Thoracic aorta (tissue), 2 donors: ENCODE results near the gene GOLGA2. TPM values are rescaled to one million over a fixed set of nuclear protein-coding genes. Genes with fewer than 3 reads are reported as not detected.

Experiments used
- ATAC-seq: fragments of 150-250 bp; one replicate; pipeline ENCODE4 v1.8.0; 2017; ENCODE audit warnings: low read depth; ENCODE audit not compliant: insufficient number of reproducible peaks, low FRiP score
- DNase-seq: peaks from one replicate; pipeline ENCODE4 v3.0.0-alpha.2; 2020; ENCODE audit warnings: low spot score
- H3K27ac ChIP-seq, 2 donors: fragments of 200-600 bp; sonication (generic); 1 replicate in 1 of 2; 2 replicates in 1 of 2; pipeline ENCODE4 v1.5.1; 2016; ENCODE audit warnings: mild to moderate bottlenecking in 2 of 2, moderate library complexity in 2 of 2
- H3K27me3 ChIP-seq: fragments of 200-600 bp; sonication (generic); replicated peaks from 2 replicates; pipeline ENCODE4 v1.6.0; 2016; ENCODE audit warnings: mild to moderate bottlenecking; ENCODE audit not compliant: insufficient read depth
- H3K36me3 ChIP-seq: fragments of 200-600 bp; sonication (generic); one replicate; pipeline ENCODE4 v1.5.1; 2016
- H3K4me1 ChIP-seq, 2 donors: fragments of 200-600 bp; sonication (generic); 1 replicate in 1 of 2; 2 replicates in 1 of 2; pipeline versions ENCODE4 v1.5.1 to v1.6.0; 2016; ENCODE audit warnings: low read depth in 2 of 2, mild to moderate bottlenecking in 1 of 2; ENCODE audit not compliant: control insufficient read depth in 1 of 2
- H3K4me3 ChIP-seq: fragments of 200-600 bp; sonication (generic); 2 replicates; pipeline ENCODE4 v1.5.1; 2016; ENCODE audit warnings: mild to moderate bottlenecking
- H3K9me3 ChIP-seq: fragments of 200-600 bp; sonication (generic); 2 replicates; pipeline ENCODE4 v1.5.1; 2016
- total RNA-seq, 2 donors: library from RNA; depleted of rRNA; stranded (reverse); fragments of >200 nt; gene quantifications; one replicate each; pipeline versions ENCODE4 v1.1.0 to v1.2.3, GENCODE V29; 2016
- TF ChIP-seq, protein P1 (sequence below): fragments of 200-600 bp; sonication (generic); IDR thresholded peaks from one replicate; pipeline ENCODE4 v1.5.1; 2019; ENCODE audit warnings: antibody characterized with exemption

GOLGA2 gene
- total RNA-seq, 2 donors from 2014 or later: 115 to 141 TPM

DNA sequence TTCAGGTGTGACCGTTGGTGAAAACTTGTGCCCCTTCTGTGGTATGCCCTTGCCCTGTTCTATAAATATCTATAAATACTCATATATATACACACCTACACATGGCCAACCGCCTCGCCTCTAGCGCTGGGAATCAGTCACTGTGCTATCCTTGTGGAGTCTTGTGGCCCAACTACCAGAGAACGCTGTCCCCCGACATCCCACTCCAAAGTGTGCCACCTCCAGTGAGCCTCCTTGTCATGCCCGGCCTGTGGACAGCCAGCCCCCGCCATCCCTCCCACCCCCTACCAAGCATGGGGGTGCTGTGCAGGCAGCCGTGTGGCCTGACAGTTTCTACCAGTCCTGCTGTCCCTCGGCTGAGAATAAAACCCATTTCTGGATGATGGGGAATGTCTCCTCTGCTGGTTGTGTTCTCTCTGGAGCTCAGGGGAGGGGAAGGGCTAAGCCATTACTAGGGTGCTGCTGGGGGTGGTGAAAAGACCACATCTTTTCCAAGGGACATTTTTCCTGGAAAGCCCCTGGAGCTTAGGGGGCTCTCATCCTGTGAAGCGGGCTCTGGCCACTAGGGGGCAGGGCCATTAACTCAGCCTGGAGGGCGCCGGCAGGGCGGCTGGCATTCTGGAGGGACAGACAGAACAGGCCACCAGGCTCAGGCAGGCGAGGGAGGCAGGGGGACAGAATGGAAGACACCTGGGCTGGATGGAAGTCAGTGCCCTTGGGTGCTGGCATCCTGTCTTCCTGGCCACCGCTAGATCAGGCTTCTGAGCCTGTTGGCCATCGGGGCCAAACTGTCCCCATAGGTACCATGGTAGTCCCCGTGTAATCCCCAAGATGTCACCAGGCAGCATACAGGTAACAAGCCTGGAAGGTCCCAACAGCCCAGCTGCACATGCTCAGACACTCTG is 20.7 kb downstream of the GOLGA2 start:
- Histone ChIP-seq H3K27ac (no peak overlapping the region), H3K36me3 (peaks cover 34% of the 10 kb centered on the region), H3K9me3 (no peaks in the 10 kb centered on the region), H3K4me3 (no peak overlapping the region), H3K4me1 (peaks cover 0 to 5% of the 10 kb centered on the region in 2 donors), H3K27me3 (no peaks in the 10 kb centered on the region)
- TF ChIP-seq, protein P1, sequence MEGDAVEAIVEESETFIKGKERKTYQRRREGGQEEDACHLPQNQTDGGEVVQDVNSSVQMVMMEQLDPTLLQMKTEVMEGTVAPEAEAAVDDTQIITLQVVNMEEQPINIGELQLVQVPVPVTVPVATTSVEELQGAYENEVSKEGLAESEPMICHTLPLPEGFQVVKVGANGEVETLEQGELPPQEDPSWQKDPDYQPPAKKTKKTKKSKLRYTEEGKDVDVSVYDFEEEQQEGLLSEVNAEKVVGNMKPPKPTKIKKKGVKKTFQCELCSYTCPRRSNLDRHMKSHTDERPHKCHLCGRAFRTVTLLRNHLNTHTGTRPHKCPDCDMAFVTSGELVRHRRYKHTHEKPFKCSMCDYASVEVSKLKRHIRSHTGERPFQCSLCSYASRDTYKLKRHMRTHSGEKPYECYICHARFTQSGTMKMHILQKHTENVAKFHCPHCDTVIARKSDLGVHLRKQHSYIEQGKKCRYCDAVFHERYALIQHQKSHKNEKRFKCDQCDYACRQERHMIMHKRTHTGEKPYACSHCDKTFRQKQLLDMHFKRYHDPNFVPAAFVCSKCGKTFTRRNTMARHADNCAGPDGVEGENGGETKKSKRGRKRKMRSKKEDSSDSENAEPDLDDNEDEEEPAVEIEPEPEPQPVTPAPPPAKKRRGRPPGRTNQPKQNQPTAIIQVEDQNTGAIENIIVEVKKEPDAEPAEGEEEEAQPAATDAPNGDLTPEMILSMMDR: peak; percentile 77
- ATAC-seq: no peak
- DNase-seq: no peak

DNA sequence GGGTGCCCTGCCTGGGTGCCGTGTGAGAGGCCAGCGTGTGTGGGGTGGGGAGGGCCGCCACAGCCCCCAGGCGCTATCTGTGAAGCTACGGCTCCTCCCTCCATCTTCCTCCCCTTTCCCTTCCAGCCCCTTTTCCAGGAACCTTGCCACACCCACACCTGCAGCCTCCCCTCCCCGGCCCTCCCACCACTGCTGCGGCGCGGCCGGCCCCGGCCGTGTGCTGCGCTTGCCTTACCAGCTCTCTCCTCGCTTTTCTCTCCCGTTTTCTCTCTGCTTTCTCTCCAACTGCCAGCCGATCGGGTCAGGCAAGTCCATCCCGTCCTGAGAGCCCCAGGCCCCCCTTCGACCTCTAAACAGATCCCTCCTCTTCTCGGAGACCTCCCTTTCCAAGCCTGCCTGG is 21.4 kb downstream of the GOLGA2 start:
- no peak overlapping the region for H3K27ac ChIP-seq
- no peak for DNase-seq
- H3K4me3 ChIP-seq: no peak overlapping the region
- H3K9me3 ChIP-seq: no peaks in the 10 kb centered on the region
- no peaks in the 10 kb centered on the region for H3K27me3 ChIP-seq
- H3K4me1 ChIP-seq: peaks cover 0 to 5% of the 10 kb centered on the region in 2 donors
- H3K36me3 ChIP-seq: peaks cover 27% of the 10 kb centered on the region
- no peak for ATAC-seq
- TF ChIP-seq, protein P1: no peak

DNA sequence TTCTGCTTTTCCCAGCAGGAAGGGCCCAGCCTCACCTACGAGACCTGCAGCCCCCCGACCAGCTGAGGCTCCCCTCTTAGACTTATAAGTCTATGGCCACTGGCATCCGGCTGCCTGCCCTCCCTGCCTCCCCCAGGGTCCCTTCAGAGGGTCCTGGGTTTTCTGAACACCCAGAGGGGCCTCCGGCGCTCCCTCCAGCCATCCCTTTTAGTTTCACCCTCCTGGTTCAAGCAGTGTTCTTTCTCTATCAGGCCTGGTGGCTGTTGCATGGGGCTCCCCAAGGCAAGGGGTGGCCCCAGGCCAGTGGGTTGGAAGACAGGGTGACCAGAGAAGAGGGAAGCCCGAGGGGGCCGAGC is 21.8 kb downstream of the GOLGA2 start:
- H3K27ac ChIP-seq: no peak overlapping the region
- H3K27me3 ChIP-seq: no peaks in the 10 kb centered on the region
- no peaks in the 10 kb centered on the region for H3K9me3 ChIP-seq
- TF ChIP-seq, protein P1: no peak
- peaks cover 0 to 5% of the 10 kb centered on the region in 2 donors for H3K4me1 ChIP-seq
- H3K36me3 ChIP-seq: peaks cover 23% of the 10 kb centered on the region
- ATAC-seq (no peak), DNase-seq (no peak)
- no peak overlapping the region for H3K4me3 ChIP-seq

DNA sequence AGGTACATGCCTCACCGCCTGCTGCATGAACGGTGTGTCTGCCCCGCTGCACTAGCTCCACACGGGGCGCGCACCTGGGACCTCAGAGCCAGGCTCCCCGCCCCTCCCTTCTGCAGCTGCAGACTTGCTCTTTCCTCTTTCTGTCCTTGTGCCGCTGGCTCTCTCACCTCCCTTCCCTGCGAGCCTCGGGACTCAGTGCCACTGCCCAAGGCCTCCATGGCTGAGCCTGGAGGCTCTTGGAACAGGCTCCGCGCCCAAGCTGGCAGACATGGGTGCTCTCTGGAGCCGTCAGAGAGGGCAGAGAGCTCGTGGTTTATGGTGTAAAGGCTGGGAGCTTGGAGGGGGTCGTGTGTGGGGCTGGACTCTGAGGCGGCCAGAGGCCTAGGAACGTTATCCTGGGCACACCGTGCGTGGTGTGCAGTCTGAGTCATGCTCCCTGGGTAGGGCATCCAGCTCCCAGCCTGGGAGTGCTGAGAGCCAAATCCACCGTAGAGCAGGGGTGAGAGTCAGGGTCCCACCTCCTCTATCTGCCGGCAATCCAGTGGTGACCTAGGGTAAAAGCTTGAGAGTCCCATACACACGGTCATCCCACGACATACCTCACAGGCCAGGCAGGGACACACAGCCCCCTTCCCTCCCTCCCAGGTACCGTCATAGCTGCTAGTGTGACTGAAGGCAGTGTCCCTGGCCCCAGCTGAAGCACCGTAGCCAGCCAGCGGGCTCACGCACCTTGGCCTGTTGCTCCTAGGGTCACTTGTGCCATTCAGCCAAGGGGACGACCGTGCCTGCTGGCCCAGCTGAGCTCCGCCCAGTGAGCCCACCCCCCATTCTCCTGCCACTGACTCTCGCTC is 22.4 kb downstream of the GOLGA2 start:
- DNase-seq (no peak), ATAC-seq (no peak)
- no peaks in the 10 kb centered on the region for H3K27me3 ChIP-seq
- H3K4me3 ChIP-seq: no peak overlapping the region
- no peak overlapping the region for H3K27ac ChIP-seq
- H3K9me3 ChIP-seq: no peaks in the 10 kb centered on the region
- peaks cover 17% of the 10 kb centered on the region for H3K36me3 ChIP-seq
- peaks cover 0 to 5% of the 10 kb centered on the region in 2 donors for H3K4me1 ChIP-seq
- TF ChIP-seq, protein P1: no peak
